OCI-LY1 (cell line): ENCODE data around the gene SCML1.

Source experiments
- H2AFZ ChIP-seq: fragments of 200-600 bp; sonication (generic), shearing (Covaris generic); 2 replicates; pipeline ENCODE4 v1.6.0; 2014; ENCODE audit warnings: antibody characterized with exemption, mild to moderate bottlenecking, low read length
- H3F3A ChIP-seq: fragments of 200-600 bp; sonication (generic), shearing (Covaris generic); 2 replicates; pipeline ENCODE4 v1.6.0; 2014; ENCODE audit warnings: mild to moderate bottlenecking, antibody characterized with exemption, low read length, moderate library complexity; ENCODE audit not compliant: insufficient read depth
- H3K27ac ChIP-seq: fragments of 200-600 bp; sonication (generic); 2 replicates; pipeline ENCODE4 v1.5.1; 2014; ENCODE audit warnings: low read length, mixed run types, mild to moderate bottlenecking, low read depth; ENCODE audit not compliant: poor library complexity, severe bottlenecking
- H3K27me3 ChIP-seq: fragments of 200-600 bp; sonication (generic); 2 replicates; pipeline ENCODE4 v1.6.0; 2014; ENCODE audit warnings: antibody characterized with exemption, mild to moderate bottlenecking, low read length, moderate library complexity; ENCODE audit not compliant: insufficient read depth
- H3K36me3 ChIP-seq: fragments of 200-600 bp; sonication (generic); 2 replicates; pipeline ENCODE4 v1.6.1; 2014; ENCODE audit warnings: mild to moderate bottlenecking, antibody characterized with exemption, low read length, moderate library complexity, mixed read lengths; ENCODE audit not compliant: insufficient read depth
- H3K4me1 ChIP-seq: fragments of 200-600 bp; sonication (generic); 2 replicates; pipeline ENCODE4 v1.5.1; 2014; ENCODE audit warnings: mild to moderate bottlenecking, low read length, moderate library complexity; ENCODE audit not compliant: insufficient read depth, severe bottlenecking
- H3K4me2 ChIP-seq: fragments of 200-600 bp; sonication (generic), shearing (Covaris generic); 2 replicates; pipeline ENCODE4 v1.6.1; 2014; ENCODE audit warnings: low read length
- H3K4me3 ChIP-seq: fragments of 200-600 bp; sonication (generic); 2 replicates; pipeline ENCODE4 v1.5.1; 2014; ENCODE audit warnings: low read length, low read depth, mild to moderate bottlenecking, mixed read lengths; ENCODE audit not compliant: poor library complexity, severe bottlenecking
- H3K79me2 ChIP-seq: fragments of 200-600 bp; shearing (Covaris generic); 2 replicates; pipeline ENCODE4 v1.6.1; 2016; ENCODE audit warnings: mixed run types, low read length, mixed read lengths; ENCODE audit not compliant: insufficient read depth
- H3K9ac ChIP-seq: fragments of 200-600 bp; sonication (generic), shearing (Covaris generic); 2 replicates; pipeline ENCODE4 v1.6.1; 2014; ENCODE audit warnings: mild to moderate bottlenecking, low read length, mixed read lengths
- H3K9me2 ChIP-seq: fragments of 200-600 bp; sonication (generic), shearing (Covaris generic); 2 replicates; pipeline ENCODE4 v1.6.1; 2014; ENCODE audit warnings: low read depth, mild to moderate bottlenecking, low read length, mixed read lengths
- H3K9me3 ChIP-seq: fragments of 200-600 bp; shearing (Covaris generic); 2 replicates; pipeline ENCODE4 v1.6.1; 2014; ENCODE audit warnings: low read length, mixed read lengths
- H4K20me1 ChIP-seq: fragments of 200-600 bp; sonication (generic), shearing (Covaris generic); 2 replicates; pipeline ENCODE4 v1.6.0; 2016; ENCODE audit warnings: mild to moderate bottlenecking, low read length; ENCODE audit not compliant: insufficient read depth
- EZH2 ChIP-seq: fragments of 200-600 bp; sonication (generic), shearing (Covaris generic); IDR thresholded peaks from 2 replicates; pipeline ENCODE4 v1.8.0; 2017; ENCODE audit warnings: borderline replicate concordance, mixed run types, mild to moderate bottlenecking, antibody characterized with exemption, low read length, moderate library complexity, mixed read lengths
- TF ChIP-seq, protein P1 (sequence below): fragments of 200-600 bp; sonication (generic), shearing (Covaris generic); IDR thresholded peaks from 2 replicates; pipeline ENCODE4 v1.5.1; 2017; ENCODE audit warnings: mild to moderate bottlenecking, antibody characterized with exemption, low read length, moderate library complexity, mixed read lengths

The SCML1 gene

DNA sequence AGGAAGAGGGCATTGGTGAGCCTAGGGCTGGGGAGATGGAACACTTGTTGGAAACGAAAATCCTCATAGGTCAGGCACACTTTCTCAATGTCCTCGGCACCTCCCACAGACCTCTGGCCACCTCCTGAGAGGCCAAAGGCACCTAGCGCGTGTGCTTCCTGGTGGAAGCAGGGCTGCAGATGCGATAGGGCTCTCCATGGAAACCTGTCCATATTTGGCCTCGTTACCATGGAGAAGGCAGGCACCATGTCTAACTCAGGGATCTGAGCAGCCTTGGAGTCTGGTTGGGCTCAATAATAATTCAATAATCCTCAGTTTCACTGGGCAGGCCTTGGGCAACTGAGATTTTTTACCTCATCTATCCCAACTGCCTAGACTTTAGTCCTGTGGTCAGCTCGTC is 65.5 kb downstream of the SCML1 start:
- Histone ChIP-seq H3K4me3 (no peak overlapping the region), H3K79me2 (no peaks in the 10 kb centered on the region), H3K9ac (no peak overlapping the region), H3K9me3 (no peaks in the 10 kb centered on the region), H3K9me2 (no peaks in the 10 kb centered on the region), H2AFZ (no peak overlapping the region), H4K20me1 (no peaks in the 10 kb centered on the region), H3K27me3 (no peaks in the 10 kb centered on the region), H3K36me3 (no peaks in the 10 kb centered on the region), H3K4me1 (no peaks in the 10 kb centered on the region), H3F3A (no peaks in the 10 kb centered on the region), H3K4me2 (no peak overlapping the region), H3K27ac (no peak overlapping the region)
- no peak for TF ChIP-seq EZH2
- TF ChIP-seq, protein P1, sequence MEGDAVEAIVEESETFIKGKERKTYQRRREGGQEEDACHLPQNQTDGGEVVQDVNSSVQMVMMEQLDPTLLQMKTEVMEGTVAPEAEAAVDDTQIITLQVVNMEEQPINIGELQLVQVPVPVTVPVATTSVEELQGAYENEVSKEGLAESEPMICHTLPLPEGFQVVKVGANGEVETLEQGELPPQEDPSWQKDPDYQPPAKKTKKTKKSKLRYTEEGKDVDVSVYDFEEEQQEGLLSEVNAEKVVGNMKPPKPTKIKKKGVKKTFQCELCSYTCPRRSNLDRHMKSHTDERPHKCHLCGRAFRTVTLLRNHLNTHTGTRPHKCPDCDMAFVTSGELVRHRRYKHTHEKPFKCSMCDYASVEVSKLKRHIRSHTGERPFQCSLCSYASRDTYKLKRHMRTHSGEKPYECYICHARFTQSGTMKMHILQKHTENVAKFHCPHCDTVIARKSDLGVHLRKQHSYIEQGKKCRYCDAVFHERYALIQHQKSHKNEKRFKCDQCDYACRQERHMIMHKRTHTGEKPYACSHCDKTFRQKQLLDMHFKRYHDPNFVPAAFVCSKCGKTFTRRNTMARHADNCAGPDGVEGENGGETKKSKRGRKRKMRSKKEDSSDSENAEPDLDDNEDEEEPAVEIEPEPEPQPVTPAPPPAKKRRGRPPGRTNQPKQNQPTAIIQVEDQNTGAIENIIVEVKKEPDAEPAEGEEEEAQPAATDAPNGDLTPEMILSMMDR: no peak

DNA sequence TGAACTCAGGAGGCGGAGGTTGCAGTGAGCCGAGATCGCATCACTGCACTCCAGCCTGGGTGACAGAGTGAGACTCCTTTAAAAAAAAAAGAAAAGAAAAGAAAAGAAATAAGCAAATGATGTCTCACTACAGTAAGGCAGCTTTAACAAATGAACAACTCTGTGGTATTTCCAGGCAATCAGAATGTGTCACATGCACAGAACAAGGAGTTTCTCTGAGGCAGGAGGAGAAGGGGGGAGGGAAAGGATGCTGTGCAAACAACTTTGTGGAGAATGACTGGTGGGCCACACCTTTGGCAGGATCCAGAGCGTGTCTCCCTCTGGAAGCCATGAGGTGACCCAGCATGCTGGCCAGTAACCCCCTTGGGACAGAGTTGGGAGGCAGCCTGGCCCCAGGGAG is 66.2 kb downstream of the SCML1 start:
- H3K27me3 ChIP-seq: no peaks in the 10 kb centered on the region
- no peak overlapping the region for H3K9ac ChIP-seq
- no peaks in the 10 kb centered on the region for H3K9me2 ChIP-seq
- no peak overlapping the region for H3K4me2 ChIP-seq
- TF ChIP-seq, protein P1: no peak
- TF ChIP-seq EZH2: no peak
- H3F3A ChIP-seq: no peaks in the 10 kb centered on the region
- H3K36me3 ChIP-seq: no peaks in the 10 kb centered on the region
- H2AFZ ChIP-seq: no peak overlapping the region
- H3K4me3 ChIP-seq: no peak overlapping the region
- no peaks in the 10 kb centered on the region for H3K9me3 ChIP-seq
- H4K20me1 ChIP-seq: no peaks in the 10 kb centered on the region
- no peak overlapping the region for H3K27ac ChIP-seq
- H3K79me2 ChIP-seq: no peaks in the 10 kb centered on the region
- no peaks in the 10 kb centered on the region for H3K4me1 ChIP-seq
